ENCODE data around the gene STAT6. TPM values are rescaled to one million over a fixed set of nuclear protein-coding genes. Genes with fewer than 3 reads are reported as not detected.

STAT6 gene
- total RNA-seq, 6 experiments from 2014 or later = 83.7 to 102 (median 93.5) TPM

- no peak overlapping the region for H3K4me3 Mint-ChIP-seq
- TF ChIP-seq CTCF (IDR thresholded peaks at IDR 0.05) = no peak
- H3K36me3 Mint-ChIP-seq (ENCODE audit: low read depth) = peaks cover 4% of the 10 kb centered on the region; the same call in 1 of the 2 replicates
- peaks cover 44% of the 10 kb centered on the region for H3K4me1 Mint-ChIP-seq (ENCODE audit: low read depth)
- H3K9me3 Mint-ChIP-seq = no peaks in the 10 kb centered on the region
- H3K27me3 Mint-ChIP-seq (ENCODE audit: insufficient read depth) = peaks cover 10% of the 10 kb centered on the region
- DNase-seq = no peak
- H3K27ac Mint-ChIP-seq = no peak overlapping the region
These were observed 62.1 kb downstream of the STAT6 start for GRCh38 chr12:57049119-57049446.

GRCh38 chr12:57048423-57049118, 62.6 kb downstream of the STAT6 start:
- peaks cover 44% of the 10 kb centered on the region for H3K4me1 Mint-ChIP-seq (ENCODE audit: low read depth)
- no peak overlapping the region for H3K27ac Mint-ChIP-seq
- no peak for TF ChIP-seq CTCF (IDR thresholded peaks at IDR 0.05)
- no peaks in the 10 kb centered on the region for H3K36me3 Mint-ChIP-seq (ENCODE audit: low read depth)
- peaks cover 10% of the 10 kb centered on the region for H3K27me3 Mint-ChIP-seq (ENCODE audit: insufficient read depth)
- H3K4me3 Mint-ChIP-seq = no peak overlapping the region
- no peak for DNase-seq
- no peaks in the 10 kb centered on the region for H3K9me3 Mint-ChIP-seq

GRCh38 chr12:57047981-57048380, 63.2 kb downstream of the STAT6 start:
- Mint-ChIP-seq H3K36me3 (ENCODE audit: low read depth) (no peaks in the 10 kb centered on the region), H3K4me1 (ENCODE audit: low read depth) (peaks cover 44% of the 10 kb centered on the region), H3K4me3 (peak overlapping the region; percentile 1; the same call in 1 of the 2 replicates)

GRCh38 chr12:57046947-57047890, 63.9 kb downstream of the STAT6 start:
- no peak overlapping the region for H3K27ac Mint-ChIP-seq
- peaks cover 12% of the 10 kb centered on the region for H3K27me3 Mint-ChIP-seq (ENCODE audit: insufficient read depth)
- TF ChIP-seq CTCF (IDR thresholded peaks at IDR 0.05) = no peak
- peaks cover 44% of the 10 kb centered on the region for H3K4me1 Mint-ChIP-seq (ENCODE audit: low read depth)
- 0 out of 2 replicates have a peak overlapping the region, but pooled peaks have one; percentile 1 for H3K4me3 Mint-ChIP-seq
- no peaks in the 10 kb centered on the region for H3K9me3 Mint-ChIP-seq
- no peak for DNase-seq
- H3K36me3 Mint-ChIP-seq (ENCODE audit: low read depth) = no peaks in the 10 kb centered on the region

More at GRCh38 chr12:57047981-57048380, 63.2 kb downstream of the STAT6 start:
- DNase-seq = peak; percentile 55
- no peak for TF ChIP-seq CTCF (IDR thresholded peaks at IDR 0.05)
- Mint-ChIP-seq H3K9me3 (no peaks in the 10 kb centered on the region), H3K27ac (no peak overlapping the region), H3K27me3 (ENCODE audit: insufficient read depth) (peaks cover 10% of the 10 kb centered on the region)

- TF ChIP-seq CTCF (IDR thresholded peaks at IDR 0.05) = no peak
- peaks cover 18% of the 10 kb centered on the region for H3K27me3 Mint-ChIP-seq (ENCODE audit: insufficient read depth)
- H3K4me3 Mint-ChIP-seq = no peak overlapping the region; the same call in 1 of the 2 replicates
- no peak for DNase-seq
- H3K4me1 Mint-ChIP-seq (ENCODE audit: low read depth) = peaks cover 44% of the 10 kb centered on the region
- no peak overlapping the region for H3K27ac Mint-ChIP-seq
- no peaks in the 10 kb centered on the region for H3K9me3 Mint-ChIP-seq
- H3K36me3 Mint-ChIP-seq (ENCODE audit: low read depth) = no peaks in the 10 kb centered on the region
These were observed 64.9 kb downstream of the STAT6 start for GRCh38 chr12:57046086-57046791.

Measured in HFFc6 (cell line).